GM21825 (cell line): Measurements from ENCODE around the gene TBX18.

Experiments used
- ATAC-seq: cut with Tn5 transposase; IDR thresholded peaks from one replicate; pipeline ENCODE4 v1.9.1; 2021; ENCODE audit warnings: mild to moderate bottlenecking, moderate library complexity; ENCODE audit not compliant: unreplicated experiment

The TBX18 gene

GRCh38 chr6:84773431-84774156 lies 9.2 kb upstream of the TBX18 start:
- ATAC-seq = no peak

- no peak for ATAC-seq
These were observed 8.7 kb upstream of the TBX18 start for GRCh38 chr6:84773133-84773430.

- ATAC-seq = no peak
These were observed 8.2 kb upstream of the TBX18 start for GRCh38 chr6:84772428-84773132.

DNA sequence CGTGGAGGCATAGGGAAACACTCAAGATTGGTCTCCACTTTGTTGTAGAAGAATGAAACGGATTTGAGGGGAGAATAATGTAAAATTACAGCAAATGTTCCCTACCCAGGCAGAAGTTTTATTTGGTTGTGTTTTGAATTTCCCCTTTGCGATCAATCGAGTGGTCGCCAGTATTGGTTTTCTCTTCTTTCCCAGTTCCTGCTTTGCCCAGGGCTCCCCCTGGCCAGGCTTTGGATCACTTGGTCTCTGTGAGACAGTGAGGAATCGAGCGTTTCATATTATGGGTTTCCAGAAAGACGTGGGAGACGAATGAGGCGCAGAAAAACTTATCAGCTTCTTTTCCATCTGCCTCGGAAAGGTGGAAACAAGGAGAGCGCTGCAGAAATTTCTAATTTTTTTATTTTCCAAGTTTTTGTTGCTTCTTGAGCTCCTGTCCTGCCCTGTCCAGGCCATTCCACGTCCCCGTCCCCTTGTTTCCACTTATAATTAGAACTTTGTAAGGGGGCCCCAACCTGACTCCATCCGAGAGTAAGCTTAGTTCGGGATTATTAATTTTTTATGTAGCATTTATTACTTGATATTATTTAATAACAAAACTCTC lies 7.5 kb upstream of the TBX18 start:
- no peak for ATAC-seq

- ATAC-seq = no peak
These were observed 6.8 kb upstream of the TBX18 start for GRCh38 chr6:84771125-84771755.

GRCh38 chr6:84770521-84770920 lies 6.1 kb upstream of the TBX18 start:
- ATAC-seq = no peak

DNA sequence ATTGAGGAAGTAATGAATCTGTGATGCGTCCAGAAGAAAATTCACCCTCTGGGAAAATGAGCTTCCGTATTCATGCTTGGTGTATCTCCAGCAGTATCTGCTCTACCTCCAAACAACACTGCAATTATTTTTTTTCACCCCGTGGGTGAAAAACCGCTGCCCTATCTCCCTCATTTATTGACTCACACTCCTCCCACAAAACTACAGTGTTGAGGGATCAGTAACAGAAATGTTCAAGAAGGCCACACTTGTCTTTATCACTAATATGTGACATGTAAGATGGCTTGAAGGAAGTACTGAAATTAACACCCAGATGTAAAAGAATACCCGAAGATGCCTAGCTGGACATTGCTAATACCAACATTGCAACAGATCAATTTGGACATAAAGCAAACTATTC lies 4.9 kb upstream of the TBX18 start:
- no peak for ATAC-seq

GRCh38 chr6:84768442-84769174 lies 4.2 kb upstream of the TBX18 start:
- ATAC-seq = no peak

- ATAC-seq = no peak
These were observed 3.3 kb upstream of the TBX18 start for GRCh38 chr6:84767526-84768201.

DNA sequence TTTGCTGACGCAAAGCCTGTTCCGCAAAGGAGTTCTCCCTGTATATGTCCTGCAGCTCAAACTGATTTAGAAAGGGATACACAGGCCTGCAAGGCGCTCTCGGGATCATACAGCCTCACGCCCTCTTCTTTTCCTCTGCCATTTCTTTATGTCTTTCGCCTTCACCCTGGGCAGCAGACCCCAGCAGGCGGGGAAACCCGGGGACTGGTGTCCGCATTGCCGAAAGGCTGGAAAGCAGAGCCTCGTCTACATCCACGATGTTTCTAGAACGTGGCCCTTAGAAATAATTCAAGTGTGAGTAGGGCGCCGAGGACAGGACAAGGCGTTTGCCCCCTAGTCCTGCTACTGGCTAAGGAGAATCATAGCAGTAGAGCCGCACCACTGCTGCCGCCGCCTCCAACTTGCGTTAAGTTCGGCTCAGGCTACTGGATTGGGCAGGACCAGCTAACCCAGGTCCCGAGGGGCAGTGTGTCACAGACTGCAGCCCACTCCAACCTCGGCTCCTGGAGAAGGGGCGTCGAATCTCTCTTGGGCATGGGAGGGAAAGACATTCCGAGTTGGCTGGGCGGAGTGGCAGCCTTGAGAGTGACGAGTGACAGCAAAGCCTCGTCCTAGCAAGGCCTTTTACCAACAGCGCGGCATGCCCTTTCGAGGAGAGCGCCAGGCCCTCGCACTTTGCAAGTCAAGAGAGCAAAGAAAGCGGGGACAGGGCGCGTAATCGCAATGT lies 2.6 kb upstream of the TBX18 start:
- no peak for ATAC-seq

GRCh38 chr6:84766118-84766798 lies 1.9 kb upstream of the TBX18 start:
- no peak for ATAC-seq

DNA sequence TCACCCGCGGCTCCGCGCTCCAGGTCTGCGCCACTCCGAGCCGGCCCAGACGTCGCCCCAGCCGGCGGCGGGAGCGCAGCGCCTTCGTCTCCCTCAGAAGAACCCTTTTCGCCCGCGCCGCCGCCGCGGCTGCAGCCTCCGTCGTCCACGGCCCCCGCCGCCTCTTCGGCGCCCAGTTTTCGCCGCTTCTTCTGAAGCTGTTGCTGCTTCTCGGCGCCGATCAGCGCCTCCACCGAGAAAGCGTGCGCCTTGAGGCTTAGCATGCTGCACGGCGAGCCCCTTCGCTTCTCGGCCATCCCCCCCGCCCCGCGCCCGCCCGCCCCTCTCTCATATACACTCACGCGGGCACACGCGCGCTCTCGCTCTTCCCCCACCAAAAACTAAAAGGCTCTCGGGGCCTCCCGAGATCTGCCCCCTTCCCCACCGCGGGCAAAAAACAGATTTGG lies 489 bp downstream of the TBX18 start:
- no peak for ATAC-seq

GRCh38 chr6:84763003-84763885 lies 1.2 kb downstream of the TBX18 start:
- no peak for ATAC-seq

DNA sequence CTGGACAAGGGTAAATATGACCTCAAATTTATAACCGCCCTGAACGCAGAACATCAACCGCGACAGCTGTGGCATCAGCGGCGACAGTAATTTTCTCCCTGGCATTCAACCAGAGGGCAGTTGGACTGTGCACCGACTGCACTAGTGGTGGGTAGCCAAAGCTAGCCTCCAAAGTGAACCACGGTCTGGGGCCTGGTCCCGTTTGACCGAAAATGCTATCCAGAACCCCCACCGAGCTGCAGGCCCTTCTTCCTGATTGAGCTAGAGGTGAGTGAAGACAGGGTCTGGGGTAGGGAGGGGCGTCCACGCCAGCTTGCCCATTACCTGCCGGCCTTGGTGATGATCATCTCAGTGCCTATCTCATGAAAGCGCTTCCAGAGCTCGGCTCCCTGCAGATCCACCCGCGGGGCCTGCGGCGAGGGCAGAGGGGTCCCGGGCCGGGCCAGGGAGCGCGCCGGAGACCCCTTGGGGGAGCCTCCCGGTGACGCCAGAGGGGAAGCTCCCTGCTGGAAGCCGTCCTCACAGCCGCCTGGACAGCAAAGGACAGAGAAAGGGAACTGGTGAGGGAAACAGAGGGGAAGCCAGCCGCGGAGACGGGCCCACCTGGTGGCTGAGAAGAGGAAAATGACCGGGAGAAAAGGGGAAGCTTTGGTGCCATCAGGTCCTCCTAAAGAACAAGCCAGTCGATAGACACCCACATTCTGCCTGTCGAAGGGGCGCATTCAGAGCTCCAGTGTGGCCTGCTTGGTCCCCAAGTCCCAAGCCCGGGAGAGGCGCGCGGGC lies 2.0 kb downstream of the TBX18 start:
- ATAC-seq = no peak

GRCh38 chr6:84758486-84758885 lies 5.9 kb downstream of the TBX18 start:
- no peak for ATAC-seq

GRCh38 chr6:84756877-84757276 lies 7.5 kb downstream of the TBX18 start:
- no peak for ATAC-seq

DNA sequence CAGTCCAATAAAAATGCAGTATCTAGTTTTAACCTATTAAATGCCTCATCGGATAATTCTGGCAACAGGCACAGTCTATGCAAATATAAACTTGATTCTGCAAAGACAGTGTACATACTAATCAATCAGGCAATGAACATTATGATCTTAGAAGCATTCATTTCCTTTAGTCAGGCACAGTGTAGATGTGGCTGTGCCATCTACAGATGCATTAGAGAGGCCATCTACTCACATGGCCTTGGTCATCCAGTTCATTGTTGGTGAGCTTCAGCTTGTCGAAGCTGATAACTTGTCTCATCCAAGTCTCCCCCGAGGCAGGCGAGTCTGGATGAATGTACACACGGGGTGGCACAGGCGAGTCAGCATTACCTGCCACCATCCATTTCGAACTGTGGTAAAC lies 7.9 kb downstream of the TBX18 start:
- no peak for ATAC-seq

GRCh38 chr6:84753173-84753572 lies 11.2 kb downstream of the TBX18 start:
- no peak for ATAC-seq
